Lower lobe of right lung (tissue), 2 donors: ENCODE measurements around the gene SF3A2. TPM values are rescaled to one million over a fixed set of nuclear protein-coding genes. Genes with fewer than 3 reads are reported as not detected.
A peak's percentile ranks its signal among the peaks of the same experiment; 100 is the strongest.

Source experiments
- ATAC-seq, 2 donors: fragments of 200-7000 bp; cut with Tn5 transposase; one replicate each; pipeline ENCODE4 v1.9.1; 2020 to 2022; ENCODE audit warnings: mild to moderate bottlenecking in 2 of 2, moderate library complexity in 2 of 2
- DNase-seq: peaks from one replicate; pipeline ENCODE4 v3.0.0-alpha.2; 2020
- H3K27ac ChIP-seq: fragments of 200-600 bp; one replicate; pipeline ENCODE4 v1.8.0; 2022
- H3K27me3 ChIP-seq: fragments of 200-600 bp; one replicate; pipeline ENCODE4 v1.8.0; 2022; ENCODE audit warnings: low read depth
- H3K36me3 ChIP-seq: fragments of 200-600 bp; one replicate; pipeline ENCODE4 v1.8.0; 2022; ENCODE audit warnings: mild to moderate bottlenecking
- H3K4me1 ChIP-seq: fragments of 200-600 bp; one replicate; pipeline ENCODE4 v1.8.0; 2022
- H3K4me3 ChIP-seq: fragments of 200-600 bp; one replicate; pipeline ENCODE4 v1.8.0; 2022; ENCODE audit warnings: mild to moderate bottlenecking
- H3K9me3 ChIP-seq: fragments of 200-600 bp; one replicate; pipeline ENCODE4 v1.8.0; 2022
- CTCF ChIP-seq: fragments of 200-600 bp; IDR thresholded peaks from one replicate; pipeline ENCODE4 v1.8.0; 2022; ENCODE audit warnings: antibody characterized with exemption, mild to moderate bottlenecking
- intact Hi-C: fragments of 100-400 bp; cut with DNase I; formaldehyde crosslinking; loops from one replicate; pipeline ENCODE4 v1.11.0; 2022
- total RNA-seq: library from RNA; stranded (reverse); fragmentation: NEBNext Ultra II Directional; extraction: Animal tissue kit (Norgen Biotek cat#: 25700); gene quantifications from one replicate; pipeline ENCODE4 v1.2.1, GENCODE V29; 2021
- donor health status: DM: no; HTN: yes; CAD: no; lungs with severe emphysema.

SF3A2 gene
- total RNA-seq, 1 donor from 2014 or later, result 55.6 TPM

GRCh38 chr19:2221250-2221831, 15.3 kb upstream of the SF3A2 start:
- no peaks in the 10 kb centered on the region for H3K27me3 ChIP-seq
- no peak for ATAC-seq
- no peak overlapping the region for H3K27ac ChIP-seq
- H3K4me3 ChIP-seq, result no peak overlapping the region
- no peaks in the 10 kb centered on the region for H3K4me1 ChIP-seq
- no peak for DNase-seq
- H3K9me3 ChIP-seq, result no peaks in the 10 kb centered on the region
- H3K36me3 ChIP-seq, result peaks cover 99% of the 10 kb centered on the region
- intact Hi-C loops, result no loop called here
- TF ChIP-seq CTCF, result no peak

- Histone ChIP-seq H3K4me1 (no peaks in the 10 kb centered on the region), H3K36me3 (peaks cover 99% of the 10 kb centered on the region), H3K4me3 (no peak overlapping the region), H3K27me3 (no peaks in the 10 kb centered on the region), H3K9me3 (no peaks in the 10 kb centered on the region), H3K27ac (no peak overlapping the region)
- intact Hi-C loops, result no loop called here
- TF ChIP-seq CTCF, result peak; percentile 9
- no peak for DNase-seq
- no peak for ATAC-seq
These were observed 14.7 kb upstream of the SF3A2 start for GRCh38 chr19:2221918-2222317.

GRCh38 chr19:2223391-2223790, 13.2 kb upstream of the SF3A2 start:
- Histone ChIP-seq H3K36me3 (peaks cover 95% of the 10 kb centered on the region), H3K4me3 (no peak overlapping the region), H3K27ac (no peak overlapping the region), H3K9me3 (no peaks in the 10 kb centered on the region), H3K4me1 (no peaks in the 10 kb centered on the region), H3K27me3 (no peaks in the 10 kb centered on the region)
- ATAC-seq, result no peak
- TF ChIP-seq CTCF, result no peak
- intact Hi-C loops, result no loop called here
- DNase-seq, result no peak

GRCh38 chr19:2223959-2224358, 12.7 kb upstream of the SF3A2 start:
- no peak overlapping the region for H3K4me3 ChIP-seq
- intact Hi-C loops, result no loop called here
- peaks cover 97% of the 10 kb centered on the region for H3K36me3 ChIP-seq
- ATAC-seq (no peak), DNase-seq (no peak)
- no peaks in the 10 kb centered on the region for H3K4me1 ChIP-seq
- no peaks in the 10 kb centered on the region for H3K27me3 ChIP-seq
- no peaks in the 10 kb centered on the region for H3K9me3 ChIP-seq
- no peak for TF ChIP-seq CTCF
- H3K27ac ChIP-seq, result no peak overlapping the region

- Histone ChIP-seq H3K4me3 (no peak overlapping the region), H3K36me3 (peaks cover 97% of the 10 kb centered on the region), H3K27me3 (no peaks in the 10 kb centered on the region), H3K27ac (no peak overlapping the region), H3K9me3 (no peaks in the 10 kb centered on the region), H3K4me1 (no peaks in the 10 kb centered on the region)
- no peak for ATAC-seq
- no peak for TF ChIP-seq CTCF
- DNase-seq, result no peak
- intact Hi-C loops, result no loop called here
These were observed 11.8 kb upstream of the SF3A2 start for GRCh38 chr19:2224754-2225349.
